Breast epithelium (tissue), 4 donors: ENCODE data around the gene PTPRG. TPM values are rescaled to one million over a fixed set of nuclear protein-coding genes. Genes with fewer than 3 reads are reported as not detected.

ENCODE experiments used
- DNase-seq, 2 donors: peaks; one replicate each; pipeline ENCODE4 v3.0.0-alpha.2; 2019; ENCODE audit warnings: low spot score in 2 of 2
- H3K27ac ChIP-seq, 2 donors: fragments of 200-600 bp; sonication (generic) in 1 of 2; one replicate each; pipeline ENCODE4 v1.5.1; 2016 to 2019; ENCODE audit warnings: mild to moderate bottlenecking in 1 of 2
- H3K27me3 ChIP-seq, 2 donors: fragments of 200-600 bp; sonication (generic) in 1 of 2; one replicate each; pipeline versions ENCODE4 v1.5.1 to v1.6.0; 2017 to 2019; ENCODE audit warnings: control low read depth in 1 of 2, mild to moderate bottlenecking in 1 of 2
- H3K36me3 ChIP-seq: fragments of 200-600 bp; one replicate; pipeline ENCODE4 v1.5.1; 2019
- H3K4me1 ChIP-seq, 2 donors: fragments of 200-600 bp; sonication (generic); one replicate each; pipeline ENCODE4 v1.5.1; 2016 to 2019; ENCODE audit warnings: control low read depth in 1 of 2
- H3K4me3 ChIP-seq, 3 donors: fragments of 200-600 bp; sonication (generic); 1 replicate in 2 of 3; 2 replicates in 1 of 3; pipeline ENCODE4 v1.5.1; 2016 to 2019; ENCODE audit warnings: mild to moderate bottlenecking in 3 of 3, moderate library complexity in 2 of 3
- H3K9me3 ChIP-seq, 2 donors: fragments of 200-600 bp; sonication (generic) in 1 of 2; one replicate each; pipeline ENCODE4 v1.5.1; 2016 to 2019; ENCODE audit warnings: control low read depth in 1 of 2
- CTCF ChIP-seq, 3 donors: fragments of 450-650 bp; IDR thresholded peaks; one replicate each; pipeline ENCODE4 v1.5.1; 2016 to 2017; ENCODE audit warnings: antibody characterized with exemption in 3 of 3, mild to moderate bottlenecking in 3 of 3, moderate library complexity in 3 of 3
- POLR2A ChIP-seq: fragments of 450-650 bp; IDR thresholded peaks from one replicate; pipeline ENCODE4 v1.6.1; 2016; ENCODE audit warnings: antibody characterized with exemption, mild to moderate bottlenecking, moderate library complexity
- POLR2AphosphoS5 ChIP-seq, 3 donors: sonication (generic); formaldehyde crosslinking; IDR thresholded peaks; one replicate each; pipeline ENCODE4 v1.6.1; 2017; ENCODE audit warnings: antibody characterized with exemption in 3 of 3
- intact Hi-C: fragments of 100-400 bp; cut with DNase I; formaldehyde crosslinking; loops from one replicate; pipeline ENCODE4 v1.15.1; 2023; ENCODE audit warnings: low total_unique reads
- total RNA-seq, 3 donors: library from RNA; depleted of rRNA; stranded (reverse); fragments of >200 nt; gene quantifications; one replicate each; pipeline ENCODE4 v1.1.0, GENCODE V29; 2016

PTPRG gene
- total RNA-seq, 3 donors from 2014 or later, result 42.3 to 179 (median 61.6) TPM

GRCh38 chr3:62142331-62143085, 581.1 kb downstream of the PTPRG start:
- H3K4me3 ChIP-seq, result no peak overlapping the region
- no peaks in the 10 kb centered on the region for H3K27me3 ChIP-seq
- no peaks in the 10 kb centered on the region for H3K36me3 ChIP-seq
- DNase-seq, result no peak
- intact Hi-C loops, result no loop called here
- H3K27ac ChIP-seq, result no peak overlapping the region
- no peaks in the 10 kb centered on the region for H3K9me3 ChIP-seq
- H3K4me1 ChIP-seq, result no peaks in the 10 kb centered on the region
- TF ChIP-seq POLR2AphosphoS5 (IDR thresholded peaks at IDR 0.05) (no peak), CTCF (IDR thresholded peaks at IDR 0.05) (no peak), POLR2A (no peak)

GRCh38 chr3:62143843-62144450, 582.6 kb downstream of the PTPRG start:
- Histone ChIP-seq H3K36me3 (no peaks in the 10 kb centered on the region), H3K4me1 (no peaks in the 10 kb centered on the region), H3K9me3 (no peaks in the 10 kb centered on the region), H3K27ac (no peak overlapping the region), H3K4me3 (no peak overlapping the region), H3K27me3 (no peaks in the 10 kb centered on the region)
- intact Hi-C loops, result no loop called here
- no peak for DNase-seq
- TF ChIP-seq POLR2A (no peak), POLR2AphosphoS5 (IDR thresholded peaks at IDR 0.05) (no peak), CTCF (IDR thresholded peaks at IDR 0.05) (no peak)

GRCh38 chr3:62144482-62144881, 583.1 kb downstream of the PTPRG start:
- TF ChIP-seq POLR2A (no peak), POLR2AphosphoS5 (IDR thresholded peaks at IDR 0.05) (peak in 1 of 3 donors; percentile 58), CTCF (IDR thresholded peaks at IDR 0.05) (no peak)
- H3K27me3 ChIP-seq, result no peaks in the 10 kb centered on the region
- no peaks in the 10 kb centered on the region for H3K4me1 ChIP-seq

GRCh38 chr3:62145086-62145757, 583.9 kb downstream of the PTPRG start:
- Histone ChIP-seq H3K4me3 (no peak overlapping the region), H3K27me3 (no peaks in the 10 kb centered on the region), H3K27ac (no peak overlapping the region), H3K36me3 (no peaks in the 10 kb centered on the region), H3K9me3 (no peaks in the 10 kb centered on the region), H3K4me1 (no peaks in the 10 kb centered on the region)
- TF ChIP-seq CTCF (IDR thresholded peaks at IDR 0.05) (no peak), POLR2A (no peak), POLR2AphosphoS5 (IDR thresholded peaks at IDR 0.05) (no peak)
- no peak for DNase-seq
- intact Hi-C loops, result no loop called here

More at GRCh38 chr3:62144482-62144881, 583.1 kb downstream of the PTPRG start:
- Histone ChIP-seq H3K9me3 (no peaks in the 10 kb centered on the region), H3K27ac (no peak overlapping the region), H3K36me3 (no peaks in the 10 kb centered on the region), H3K4me3 (no peak overlapping the region)
- DNase-seq, result no peak
- intact Hi-C loops, result no loop called here

GRCh38 chr3:62149539-62149938, 588.2 kb downstream of the PTPRG start:
- no peaks in the 10 kb centered on the region for H3K4me1 ChIP-seq
- intact Hi-C loops, result no loop called here
- H3K27ac ChIP-seq, result no peak overlapping the region
- no peaks in the 10 kb centered on the region for H3K9me3 ChIP-seq
- no peak overlapping the region for H3K4me3 ChIP-seq
- DNase-seq, result no peak
- no peaks in the 10 kb centered on the region for H3K36me3 ChIP-seq
- no peaks in the 10 kb centered on the region for H3K27me3 ChIP-seq
- TF ChIP-seq POLR2A (no peak), POLR2AphosphoS5 (IDR thresholded peaks at IDR 0.05) (no peak), CTCF (IDR thresholded peaks at IDR 0.05) (no peak)
